Upper lobe of right lung (tissue), 1 donor: ENCODE data around the gene STAG1. TPM values are rescaled to one million over a fixed set of nuclear protein-coding genes. Genes with fewer than 3 reads are reported as not detected.

Experiments
- ATAC-seq: fragments of 200-7000 bp; cut with Tn5 transposase; one replicate; pipeline ENCODE4 v1.9.1; 2020; ENCODE audit warnings: mild to moderate bottlenecking, moderate library complexity
- DNase-seq: peaks from one replicate; pipeline ENCODE4 v3.0.0-alpha.2; 2020
- H3K27ac ChIP-seq: fragments of 200-600 bp; one replicate; pipeline ENCODE4 v1.8.0; 2022
- H3K27me3 ChIP-seq: fragments of 200-600 bp; one replicate; pipeline ENCODE4 v1.8.0; 2022; ENCODE audit warnings: mild to moderate bottlenecking
- H3K36me3 ChIP-seq: fragments of 200-600 bp; one replicate; pipeline ENCODE4 v1.8.0; 2022
- H3K4me1 ChIP-seq: fragments of 200-600 bp; one replicate; pipeline ENCODE4 v1.8.0; 2022
- H3K4me3 ChIP-seq: fragments of 200-600 bp; one replicate; pipeline ENCODE4 v1.8.0; 2022; ENCODE audit warnings: mild to moderate bottlenecking
- H3K9me3 ChIP-seq: fragments of 200-600 bp; one replicate; pipeline ENCODE4 v1.8.0; 2022
- CTCF ChIP-seq: fragments of 200-600 bp; IDR thresholded peaks from one replicate; pipeline ENCODE4 v1.8.0; 2022; ENCODE audit warnings: antibody characterized with exemption
- intact Hi-C: fragments of 100-400 bp; cut with DNase I; formaldehyde crosslinking; loops from one replicate; pipeline ENCODE4 v1.11.0; 2022
- total RNA-seq: library from RNA; stranded (reverse); fragmentation: NEBNext Ultra II Directional; extraction: Animal tissue kit (Norgen Biotek cat#: 25700); gene quantifications from one replicate; pipeline ENCODE4 v1.2.1, GENCODE V29; 2021
- donor health status: DM: no; HTN: yes; CAD: no; lungs with severe emphysema.

Gene STAG1
- total RNA-seq, 1 donor from 2014 or later: 40.8 TPM

- TF ChIP-seq CTCF: peak; percentile 34
- intact Hi-C loops: no loop called here
- DNase-seq: no peak
- ATAC-seq: no peak
- Histone ChIP-seq H3K4me1 (no peaks in the 10 kb centered on the region), H3K36me3 (peaks cover 10% of the 10 kb centered on the region), H3K27me3 (no peaks in the 10 kb centered on the region), H3K27ac (no peak overlapping the region), H3K9me3 (no peaks in the 10 kb centered on the region), H3K4me3 (no peak overlapping the region)
These were observed 446.3 kb downstream of the STAG1 start for GRCh38 chr3:136305879-136306278.

GRCh38 chr3:136300444-136300843 is 451.7 kb downstream of the STAG1 start:
- intact Hi-C loops: no loop called here
- no peak overlapping the region for H3K27ac ChIP-seq
- H3K27me3 ChIP-seq: no peaks in the 10 kb centered on the region
- H3K4me1 ChIP-seq: no peaks in the 10 kb centered on the region
- peaks cover 51% of the 10 kb centered on the region for H3K36me3 ChIP-seq
- DNase-seq (no peak), ATAC-seq (no peak)
- no peaks in the 10 kb centered on the region for H3K9me3 ChIP-seq
- TF ChIP-seq CTCF: no peak
- H3K4me3 ChIP-seq: no peak overlapping the region

- Histone ChIP-seq H3K4me1 (no peaks in the 10 kb centered on the region), H3K27me3 (no peaks in the 10 kb centered on the region), H3K36me3 (peaks cover 72% of the 10 kb centered on the region), H3K4me3 (no peak overlapping the region), H3K27ac (no peak overlapping the region), H3K9me3 (no peaks in the 10 kb centered on the region)
- peak; percentile 13 for ATAC-seq
- no peak for DNase-seq
- intact Hi-C loops: no loop called here
- no peak for TF ChIP-seq CTCF
These were observed 454.4 kb downstream of the STAG1 start for GRCh38 chr3:136297826-136298225.

- H3K27me3 ChIP-seq: no peaks in the 10 kb centered on the region
- H3K4me3 ChIP-seq: no peak overlapping the region
- DNase-seq: no peak
- no peaks in the 10 kb centered on the region for H3K4me1 ChIP-seq
- H3K36me3 ChIP-seq: peaks cover 71% of the 10 kb centered on the region
- H3K9me3 ChIP-seq: no peaks in the 10 kb centered on the region
- no peak for TF ChIP-seq CTCF
- no peak for ATAC-seq
- intact Hi-C loops: no loop called here
- H3K27ac ChIP-seq: no peak overlapping the region
These were observed 455.2 kb downstream of the STAG1 start for GRCh38 chr3:136296960-136297359.

GRCh38 chr3:136294176-136294575 is 458.0 kb downstream of the STAG1 start:
- DNase-seq (no peak), ATAC-seq (peak; percentile 58)
- Histone ChIP-seq H3K27ac (no peak overlapping the region), H3K9me3 (no peaks in the 10 kb centered on the region), H3K27me3 (no peaks in the 10 kb centered on the region), H3K36me3 (peaks cover 49% of the 10 kb centered on the region), H3K4me3 (no peak overlapping the region), H3K4me1 (no peaks in the 10 kb centered on the region)
- intact Hi-C loops: no loop called here
- no peak for TF ChIP-seq CTCF

GRCh38 chr3:136293279-136293678 is 458.9 kb downstream of the STAG1 start:
- DNase-seq: no peak
- intact Hi-C loops: no loop called here
- Histone ChIP-seq H3K27ac (no peak overlapping the region), H3K36me3 (peaks cover 40% of the 10 kb centered on the region), H3K9me3 (no peaks in the 10 kb centered on the region), H3K4me1 (no peaks in the 10 kb centered on the region), H3K4me3 (no peak overlapping the region), H3K27me3 (no peaks in the 10 kb centered on the region)
- no peak for TF ChIP-seq CTCF
- no peak for ATAC-seq
